ENCODE data around the gene SURF4. TPM values are rescaled to one million over a fixed set of nuclear protein-coding genes. Genes with fewer than 3 reads are reported as not detected.

The SURF4 gene
- total and polyA plus RNA-seq, 2 of the 13 experiments (the other 11 are each of a cell fraction or from before 2014, with no cell fraction given) = 220 to 265 TPM

GRCh38 chr9:133359399-133360175, 16.3 kb downstream of the SURF4 start (continued):
- TF ChIP-seq ZHX2 (IDR thresholded peaks at IDR 0.05; ENCODE audit: low read depth) (no peak), ZHX2 (CRISPR knock-in tag; IDR thresholded peaks at IDR 0.05; ENCODE audit: borderline replicate concordance) (no peak), ZBTB8A (CRISPR knock-in tag; IDR thresholded peaks at IDR 0.05; ENCODE audit: borderline replicate concordance, low read depth) (no peak), ELF3 (CRISPR knock-in tag; IDR thresholded peaks at IDR 0.05) (no peak), YEATS4 (CRISPR knock-in tag; IDR thresholded peaks at IDR 0.05; ENCODE audit: borderline replicate concordance) (no peak), CTCF (CRISPR knock-in tag; IDR thresholded peaks at IDR 0.05) (peak; percentile 87), IRF1 (CRISPR knock-in tag; IDR thresholded peaks at IDR 0.05; ENCODE audit: low read depth) (no peak), ARID3A (IDR thresholded peaks at IDR 0.05; ENCODE audit: low read depth, low read length) (no peak), NR2F1 (CRISPR knock-in tag; IDR thresholded peaks at IDR 0.05) (no peak), ZZZ3 (CRISPR knock-in tag; IDR thresholded peaks at IDR 0.05; ENCODE audit: borderline replicate concordance) (no peak), ZNF891 (CRISPR knock-in tag; IDR thresholded peaks at IDR 0.05) (no peak), TBP (CRISPR knock-in tag; IDR thresholded peaks at IDR 0.05) (no peak), ZNF678 (CRISPR knock-in tag; IDR thresholded peaks at IDR 0.05) (no peak), ATF2 (CRISPR knock-in tag; IDR thresholded peaks at IDR 0.05) (no peak), NPAS2 (CRISPR knock-in tag; IDR thresholded peaks at IDR 0.05; ENCODE audit: borderline replicate concordance) (no peak)
